Measurements from ENCODE around the gene C10orf62.

C10orf62 gene

DNA sequence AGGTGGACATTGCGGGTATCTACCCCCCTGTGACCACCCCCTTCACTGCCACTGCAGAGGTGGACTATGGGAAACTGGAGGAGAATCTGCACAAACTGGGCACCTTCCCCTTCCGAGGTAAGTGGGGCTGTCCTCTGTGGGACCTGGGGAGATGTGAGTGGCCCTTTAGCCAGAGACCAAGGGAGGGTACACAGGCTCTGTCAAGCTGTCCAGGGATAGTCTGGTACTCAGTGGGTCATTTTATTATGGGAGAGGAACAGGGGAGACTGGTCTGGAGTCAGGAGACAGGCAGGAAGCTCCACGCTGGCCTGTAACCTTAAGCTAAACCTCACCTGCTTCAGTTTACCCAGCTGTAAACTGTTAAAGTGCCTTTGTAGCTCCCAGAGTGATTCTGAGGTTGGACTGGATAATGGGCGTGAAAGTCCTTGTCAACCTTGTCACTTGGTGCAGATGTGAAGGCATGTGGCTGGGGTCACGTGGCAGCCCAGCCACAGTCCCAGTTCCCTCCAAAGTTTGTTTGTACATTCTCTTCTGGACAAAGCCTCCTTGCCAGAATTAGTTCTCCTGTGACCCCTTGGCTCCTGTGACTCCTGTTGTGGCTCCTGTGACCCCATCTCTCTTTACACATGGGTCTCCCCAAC, 4.6 kb upstream of the C10orf62 start:
- no peak for DNase-seq (ENCODE audit: low read depth, low spot score)

DNA sequence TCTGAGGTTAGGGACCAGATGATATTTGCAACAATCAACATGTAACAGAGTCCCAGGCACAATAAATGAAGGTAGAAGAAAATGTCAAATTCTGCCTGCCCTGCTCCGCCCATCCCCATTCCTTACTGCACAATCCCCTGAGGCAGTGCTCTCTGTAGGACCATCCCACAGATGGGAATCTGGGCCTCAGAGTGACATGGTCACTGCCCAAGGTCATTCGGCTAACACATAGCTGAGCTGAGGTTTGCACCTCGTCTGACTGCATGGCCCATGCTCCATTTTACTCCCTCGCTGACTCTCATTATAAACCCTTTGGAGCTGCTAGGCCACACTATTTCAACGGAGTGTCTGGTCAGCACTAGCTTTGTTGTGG, 4.1 kb upstream of the C10orf62 start:
- DNase-seq (ENCODE audit: low read depth, low spot score): no peak

DNA sequence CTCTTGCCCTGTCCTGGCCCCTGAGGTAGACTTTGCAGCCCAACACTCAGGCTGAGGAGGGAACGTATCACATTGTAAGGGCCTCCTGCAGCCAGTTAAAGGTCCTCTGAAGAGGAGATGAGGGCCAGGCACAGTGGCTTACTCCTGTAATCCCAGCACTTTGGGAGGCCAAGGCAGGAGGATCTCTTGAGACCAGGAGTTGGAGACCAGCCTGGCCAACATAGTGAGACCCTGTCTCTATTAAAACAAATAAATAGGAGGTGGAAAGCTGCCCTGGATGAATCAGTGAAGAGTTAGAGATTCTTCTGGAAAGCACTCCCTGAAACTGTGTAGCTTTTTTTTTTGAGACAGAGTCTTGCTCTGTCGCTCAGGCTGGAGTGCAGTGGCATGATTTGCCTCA, 2.3 kb upstream of the C10orf62 start:
- no peak for DNase-seq (ENCODE audit: low read depth, low spot score)

DNA sequence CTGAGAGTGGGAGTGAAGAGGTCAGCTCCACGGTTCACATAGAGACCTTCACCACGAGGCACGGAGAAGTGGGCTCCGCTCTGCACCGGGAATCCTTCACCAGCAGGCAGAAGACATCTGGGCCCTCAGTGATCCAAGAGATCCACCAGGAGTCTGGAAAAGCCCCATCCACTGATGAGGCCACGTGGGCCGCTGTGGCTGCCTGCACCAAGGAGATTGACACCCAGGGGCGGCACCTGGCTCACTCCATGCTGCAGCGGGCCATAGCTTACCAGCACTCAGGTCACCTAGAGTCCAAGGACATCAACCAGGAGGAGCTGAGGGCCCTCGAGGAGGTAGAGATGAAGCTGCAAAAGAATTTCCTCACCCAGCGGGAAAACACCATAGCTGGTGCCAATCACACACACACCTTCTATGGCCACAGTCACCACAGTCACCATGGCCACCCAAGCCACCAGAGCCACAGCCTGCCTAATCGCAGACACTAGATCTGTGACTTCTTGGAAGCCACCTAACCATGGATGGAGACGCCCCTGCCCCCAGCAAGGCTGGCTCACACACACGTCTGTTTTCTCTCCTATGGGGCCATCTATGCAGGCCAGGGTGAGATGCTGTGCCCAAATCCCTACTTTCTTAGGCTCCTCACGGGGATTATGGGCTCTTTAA, 694 bp downstream of the C10orf62 start:
- DNase-seq (ENCODE audit: low read depth, low spot score): no peak

DNA sequence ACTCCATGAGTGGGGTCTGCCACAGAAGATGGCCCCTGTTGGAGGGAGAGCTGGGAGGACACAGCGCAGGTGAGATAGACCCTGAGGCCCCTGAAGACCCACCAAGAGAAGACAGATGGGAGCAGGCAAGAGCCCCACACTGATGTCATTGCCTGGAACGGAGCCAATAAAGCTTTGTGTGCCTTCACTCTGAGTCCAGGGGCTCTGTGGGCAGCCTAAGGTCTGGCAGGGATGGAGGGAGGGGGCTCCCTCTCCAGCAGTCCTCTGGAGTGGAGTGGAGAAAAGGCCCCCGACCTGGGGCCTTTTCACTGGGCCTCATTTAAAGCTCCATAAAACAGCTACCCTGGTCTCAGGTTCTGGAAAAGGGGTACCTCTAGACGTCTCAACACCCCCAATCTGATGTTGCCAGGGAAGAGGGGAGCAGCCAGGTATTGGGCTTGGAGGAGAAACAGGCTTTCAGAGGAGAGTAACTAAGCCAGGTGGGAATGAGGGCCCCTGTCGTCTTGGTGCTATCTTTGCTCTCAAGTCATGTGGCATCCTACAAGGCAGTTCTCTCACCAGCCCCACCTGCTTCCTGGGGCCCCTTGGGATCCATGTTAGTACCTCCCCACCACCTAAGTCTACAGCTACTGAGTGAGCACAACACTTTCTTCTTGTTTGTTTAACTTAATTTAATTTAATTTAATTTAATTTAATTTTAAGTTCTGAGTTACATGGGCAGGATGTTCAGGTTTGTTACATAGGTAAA, 1.4 kb downstream of the C10orf62 start:
- no peak for DNase-seq (ENCODE audit: low read depth, low spot score)

DNA sequence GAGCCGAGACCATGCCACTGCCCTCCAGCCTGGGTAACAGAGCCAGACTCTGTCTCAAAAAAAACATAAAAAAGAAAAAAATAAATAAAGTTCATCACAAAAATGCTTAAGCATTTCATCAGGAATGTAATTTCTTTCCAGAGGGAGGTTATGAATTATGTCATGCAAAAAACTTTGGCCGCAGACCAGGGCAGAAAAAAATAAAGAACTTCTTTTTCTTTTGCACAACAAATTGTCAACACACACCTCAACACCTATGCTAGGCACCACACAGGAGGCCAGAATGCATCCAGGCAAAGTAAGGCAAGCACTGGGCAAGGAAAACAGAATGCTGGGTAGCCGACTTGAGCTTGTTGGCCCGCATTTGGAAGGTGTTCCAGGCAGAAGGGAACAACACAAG, 3.9 kb downstream of the C10orf62 start:
- no peak for DNase-seq (ENCODE audit: low read depth, low spot score)

DNA sequence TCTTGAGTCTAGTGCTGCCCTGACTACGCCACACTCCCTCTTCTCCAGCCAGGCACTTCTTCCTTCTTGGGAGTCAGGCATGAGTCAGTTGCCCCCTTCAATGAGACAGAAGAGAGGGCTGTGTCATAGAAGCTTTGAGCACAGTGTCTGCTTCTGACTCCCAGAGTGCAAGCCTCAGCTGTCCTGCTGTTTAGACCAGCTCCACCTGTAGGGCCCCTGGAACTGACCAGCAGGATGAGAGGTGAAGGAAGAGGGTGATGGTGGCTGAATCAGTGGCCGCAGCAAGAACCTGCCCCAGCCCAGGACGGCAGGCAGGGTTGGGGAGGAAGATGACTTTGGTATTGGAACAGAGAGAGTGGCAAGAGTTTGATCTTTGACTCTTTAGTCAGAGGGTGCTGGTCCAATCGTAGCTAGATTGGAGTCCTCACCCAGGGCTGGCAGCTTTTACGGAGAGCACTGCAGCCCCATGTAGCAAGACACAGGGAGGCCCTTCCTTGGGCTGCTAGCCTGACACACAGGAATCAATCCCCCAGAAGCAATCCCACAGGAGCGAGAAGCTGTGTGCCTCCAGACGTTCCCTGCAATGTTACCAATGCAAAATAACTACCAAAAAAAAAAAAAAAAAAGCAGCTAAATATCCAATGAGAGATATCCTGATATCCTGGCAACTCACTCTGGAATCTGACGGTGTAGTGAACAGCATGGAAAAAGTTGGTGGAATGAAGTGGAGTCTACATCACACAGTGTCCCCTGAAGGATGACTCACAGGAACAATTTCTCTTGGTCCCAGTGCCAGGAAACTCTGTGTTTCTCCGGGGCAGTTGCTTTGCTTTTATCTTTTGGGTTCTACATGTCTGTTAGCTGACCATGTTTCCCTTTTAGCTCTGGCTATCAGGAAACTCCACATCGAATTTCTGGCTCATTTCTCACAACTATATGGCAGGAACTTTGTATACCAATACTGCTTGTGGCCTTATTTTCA, 6.9 kb downstream of the C10orf62 start:
- no peak for DNase-seq (ENCODE audit: low read depth, low spot score)

DNA sequence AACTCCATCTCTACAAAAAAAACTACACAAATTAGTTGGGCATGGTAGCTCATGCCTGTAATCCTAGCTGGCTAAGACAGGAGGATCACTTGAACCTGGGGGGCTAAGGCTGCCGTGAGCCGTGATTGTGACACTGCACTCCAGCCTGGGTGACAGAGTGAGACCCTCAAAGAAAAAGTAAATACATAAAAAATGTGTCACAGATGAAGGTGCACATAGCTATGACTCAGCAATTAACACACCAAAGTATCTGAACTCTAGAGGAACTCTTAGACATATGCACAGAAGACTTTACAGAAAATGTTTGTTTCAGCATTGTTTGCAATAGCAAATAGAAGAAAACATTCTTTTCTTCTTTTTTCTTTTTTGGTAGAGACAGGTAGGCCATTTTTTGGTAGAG, 8.3 kb downstream of the C10orf62 start:
- DNase-seq (ENCODE audit: low read depth, low spot score): no peak

DNA sequence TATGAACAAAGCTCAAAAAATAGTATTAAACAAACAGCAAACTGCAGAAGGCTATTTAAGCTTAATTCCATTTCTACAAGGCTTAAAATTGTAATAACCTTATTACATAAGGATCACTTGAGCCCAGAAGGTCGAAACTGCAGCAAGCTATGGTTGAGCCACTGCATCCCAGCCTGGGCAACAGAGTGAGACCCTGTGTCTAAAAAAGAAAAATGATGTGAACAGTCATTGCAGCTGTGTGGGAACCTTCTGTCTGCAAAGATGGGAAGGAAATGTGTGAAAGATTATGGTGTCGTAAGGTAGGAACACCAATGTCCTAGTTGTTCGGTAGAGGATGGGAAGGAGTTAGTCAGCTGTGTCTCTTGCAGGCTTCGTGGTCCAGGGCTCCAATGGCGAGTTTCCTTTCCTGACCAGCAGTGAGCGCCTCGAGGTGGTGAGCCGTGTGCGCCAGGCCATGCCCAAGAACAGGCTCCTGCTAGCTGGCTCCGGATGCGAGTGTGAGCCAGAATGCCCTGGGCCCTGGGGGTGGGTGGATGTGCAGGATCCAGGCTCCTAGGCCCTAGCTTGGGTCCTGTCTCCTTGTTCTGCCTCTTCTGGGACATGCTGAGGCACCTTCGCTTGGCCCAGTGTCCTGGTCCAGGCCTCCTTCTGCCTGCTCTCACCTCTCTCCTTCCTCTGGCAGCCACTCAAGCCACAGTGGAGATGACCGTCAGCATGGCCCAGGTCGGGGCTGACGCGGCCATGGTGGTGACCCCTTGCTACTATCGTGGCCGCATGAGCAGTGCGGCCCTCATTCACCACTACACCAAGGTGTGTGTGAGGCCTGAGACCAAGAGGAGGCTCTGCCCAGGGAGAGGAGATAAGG, 9.1 kb downstream of the C10orf62 start:
- no peak for DNase-seq (ENCODE audit: low read depth, low spot score)

DNA sequence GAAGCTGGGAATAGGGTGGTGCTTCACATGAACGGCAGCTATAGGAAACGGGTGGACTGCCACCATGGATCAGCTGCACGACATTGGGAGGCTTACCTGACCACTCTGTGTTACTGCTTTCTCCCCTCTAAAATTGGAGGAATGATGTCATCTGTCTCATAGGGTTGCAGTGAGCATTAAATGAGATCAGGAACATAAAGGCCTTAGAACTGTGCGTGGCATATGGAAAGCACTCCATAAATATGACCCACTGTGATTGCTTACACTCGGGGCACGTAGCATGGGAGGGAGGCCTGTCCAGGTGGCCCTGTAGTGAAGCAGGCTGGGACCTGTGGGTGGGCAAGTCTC, 9.7 kb downstream of the C10orf62 start:
- no peak for DNase-seq (ENCODE audit: low read depth, low spot score)

DNA sequence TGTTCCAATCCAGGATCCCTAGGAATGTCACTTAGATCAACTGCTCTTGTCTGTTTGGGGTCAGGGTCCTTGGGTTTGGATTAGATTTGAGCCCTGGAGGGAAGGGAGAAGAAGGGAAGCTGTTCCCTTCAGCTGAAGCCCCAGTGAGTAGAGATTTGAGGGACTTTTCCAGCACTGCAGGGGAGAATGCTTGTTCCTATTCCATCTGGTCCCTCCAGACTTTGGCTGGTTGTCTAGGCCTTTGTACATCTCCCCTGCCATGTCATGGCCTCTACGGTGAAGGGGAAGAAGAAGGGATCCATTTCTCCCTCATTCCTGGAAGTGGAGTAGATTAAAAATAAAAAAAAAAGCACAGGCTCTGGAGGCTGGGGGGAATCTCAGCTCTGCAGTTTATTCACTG, 11.1 kb downstream of the C10orf62 start:
- no peak for DNase-seq (ENCODE audit: low read depth, low spot score)

DNA sequence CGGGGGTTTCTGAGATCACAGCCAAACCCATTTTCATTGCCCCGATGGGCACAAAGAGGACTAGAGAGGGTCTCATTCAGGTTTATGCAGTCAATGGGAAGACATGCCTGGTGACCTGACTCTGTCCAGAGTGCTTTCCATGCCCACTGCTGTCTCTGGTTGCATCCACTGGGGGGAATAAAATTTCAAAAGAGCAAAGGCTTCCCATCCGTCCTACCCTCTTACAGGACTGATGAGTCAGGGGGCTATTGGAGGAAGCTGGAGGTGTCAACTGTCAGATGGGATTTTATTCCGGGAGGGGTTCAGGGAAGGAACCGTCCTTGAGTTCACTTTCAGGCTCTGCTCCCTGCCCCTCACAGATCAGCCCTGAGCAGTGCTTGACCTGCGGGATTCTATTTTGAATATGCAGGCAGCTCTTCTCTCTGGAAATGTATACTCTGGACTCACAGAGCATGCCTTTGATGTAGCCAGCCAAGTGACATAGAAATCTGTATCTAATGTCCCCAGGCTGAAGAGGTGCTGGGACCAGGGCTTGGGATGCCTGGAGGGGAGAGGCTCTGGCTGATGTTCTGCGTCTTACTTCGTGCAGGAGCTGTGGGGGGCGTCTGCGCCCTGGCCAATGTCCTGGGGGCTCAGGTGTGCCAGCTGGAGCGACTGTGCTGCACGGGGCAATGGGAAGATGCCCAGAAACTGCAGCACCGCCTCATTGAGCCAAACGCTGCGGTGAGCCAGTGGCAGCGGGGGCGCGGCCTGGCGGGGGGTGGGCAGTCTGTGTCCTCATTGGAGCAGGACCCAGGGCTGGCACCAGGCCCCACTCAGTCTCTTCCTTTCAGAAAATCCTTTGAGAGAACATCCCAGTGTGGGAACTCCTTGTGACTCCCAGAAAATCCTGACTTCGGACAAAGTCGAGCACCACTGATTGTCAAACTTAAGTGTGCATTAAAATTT, 12.0 kb downstream of the C10orf62 start:
- DNase-seq (ENCODE audit: low read depth, low spot score): no peak

DNA sequence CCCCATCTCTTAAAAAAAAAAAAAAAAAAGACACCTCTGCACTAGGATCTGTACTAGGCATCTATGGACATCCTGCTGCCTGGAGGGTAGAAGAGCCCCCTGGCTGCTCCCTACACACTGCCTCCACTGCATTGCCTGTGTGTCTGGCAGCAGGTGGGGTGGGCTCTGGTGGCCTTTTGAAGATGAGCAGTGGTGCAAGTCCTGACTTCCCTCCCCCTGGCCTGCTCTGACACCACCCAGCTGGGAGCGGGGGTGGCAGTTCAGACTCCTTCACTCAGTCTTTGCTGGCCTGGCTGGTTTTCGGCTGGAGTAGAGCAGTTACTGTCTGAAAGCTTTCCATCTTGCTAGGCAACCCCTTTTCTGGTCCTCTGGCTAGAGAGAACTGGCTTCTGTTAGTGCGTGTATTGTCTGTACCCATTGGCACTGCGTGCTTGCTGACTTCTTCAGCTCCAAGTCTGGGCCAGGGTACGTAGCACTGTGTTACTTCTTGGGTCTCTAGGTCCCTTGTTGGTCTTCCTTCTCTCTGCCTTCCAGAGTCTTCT, 17.6 kb downstream of the C10orf62 start:
- DNase-seq (ENCODE audit: low read depth, low spot score): no peak

DNA sequence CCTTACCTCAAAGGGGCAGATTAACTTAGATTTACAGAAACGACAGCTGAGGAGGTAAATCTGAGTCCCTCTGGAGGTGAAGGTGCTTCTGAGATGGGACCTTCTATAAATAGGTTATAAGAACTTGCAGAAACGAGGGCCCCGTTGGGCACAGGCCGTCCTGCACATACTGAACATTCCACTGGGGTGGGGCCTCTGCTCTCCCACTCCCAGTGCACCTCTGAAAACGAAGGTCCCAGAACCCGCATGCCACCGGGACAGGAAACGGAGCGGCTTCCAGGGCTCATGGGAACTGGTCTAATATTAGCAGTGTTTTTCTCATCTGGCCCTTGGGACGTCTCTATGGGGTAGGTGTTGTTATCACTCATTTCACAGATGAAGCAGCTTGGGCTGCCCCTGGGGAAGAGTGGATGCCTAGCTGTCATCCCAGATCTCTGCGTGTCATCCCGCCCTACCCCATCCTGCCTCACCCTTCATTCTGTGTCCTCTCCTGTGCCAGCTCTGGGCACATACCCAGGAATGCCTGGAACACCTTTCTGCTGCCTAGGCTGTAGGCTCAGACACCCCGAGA, 19.6 kb downstream of the C10orf62 start:
- no peak for DNase-seq (ENCODE audit: low read depth, low spot score)

DNA sequence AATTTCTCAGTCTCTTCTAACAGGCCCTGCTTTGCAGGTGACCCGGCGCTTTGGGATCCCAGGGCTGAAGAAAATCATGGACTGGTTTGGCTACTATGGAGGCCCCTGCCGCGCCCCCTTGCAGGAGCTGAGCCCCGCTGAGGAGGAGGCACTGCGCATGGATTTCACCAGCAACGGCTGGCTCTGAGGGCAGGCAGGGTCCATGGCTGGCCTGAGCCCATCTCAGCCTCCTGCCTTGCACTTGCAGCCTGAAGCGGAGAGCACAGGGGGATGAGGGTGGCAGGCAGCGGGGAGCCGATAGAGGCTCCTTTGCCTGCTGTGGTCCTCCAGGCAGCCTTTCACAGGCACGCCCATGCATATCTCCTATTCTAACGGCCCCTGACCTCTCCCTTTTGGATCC, 22.0 kb downstream of the C10orf62 start:
- no peak for DNase-seq (ENCODE audit: low read depth, low spot score)

DNA sequence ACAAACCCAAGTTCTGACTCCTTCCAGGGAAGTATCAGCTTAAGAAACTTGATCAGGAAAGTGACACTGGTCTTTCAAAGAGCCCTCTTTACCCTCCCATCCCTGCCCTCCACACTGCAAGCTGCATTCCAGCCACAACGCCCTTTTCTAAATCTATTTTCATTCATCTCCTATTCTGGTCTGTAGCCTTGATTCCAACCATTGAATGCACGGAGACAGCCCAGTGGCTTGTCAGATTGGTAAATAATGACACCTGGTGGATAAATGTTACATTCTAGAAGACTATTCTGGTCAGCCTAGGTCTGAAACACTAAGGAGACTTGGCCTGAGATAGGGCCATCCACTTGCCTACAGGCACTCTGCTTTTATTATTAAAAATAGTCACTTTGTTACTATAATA, 22.9 kb downstream of the C10orf62 start:
- DNase-seq (ENCODE audit: low read depth, low spot score): no peak

DNA sequence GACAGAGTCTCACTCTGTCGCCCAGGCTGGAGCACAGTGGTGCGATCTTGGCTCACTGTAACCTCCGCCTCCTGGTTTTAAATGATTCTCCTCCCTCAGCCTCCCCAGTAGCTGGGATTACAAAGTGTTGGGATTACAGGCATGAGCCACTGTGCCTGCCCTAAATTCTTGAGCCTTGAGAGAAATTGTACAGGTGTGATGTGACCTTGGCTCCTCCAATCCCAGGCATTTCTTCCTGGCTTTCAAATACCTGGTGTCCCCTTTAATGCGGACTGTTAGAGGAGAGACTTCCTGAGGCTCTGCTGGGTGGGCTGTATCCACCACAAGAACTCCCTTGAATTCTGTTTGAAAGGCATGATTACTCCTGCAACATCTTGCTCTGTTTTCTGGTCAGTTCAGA, 28.8 kb downstream of the C10orf62 start:
- DNase-seq (ENCODE audit: low read depth, low spot score): no peak

DNA sequence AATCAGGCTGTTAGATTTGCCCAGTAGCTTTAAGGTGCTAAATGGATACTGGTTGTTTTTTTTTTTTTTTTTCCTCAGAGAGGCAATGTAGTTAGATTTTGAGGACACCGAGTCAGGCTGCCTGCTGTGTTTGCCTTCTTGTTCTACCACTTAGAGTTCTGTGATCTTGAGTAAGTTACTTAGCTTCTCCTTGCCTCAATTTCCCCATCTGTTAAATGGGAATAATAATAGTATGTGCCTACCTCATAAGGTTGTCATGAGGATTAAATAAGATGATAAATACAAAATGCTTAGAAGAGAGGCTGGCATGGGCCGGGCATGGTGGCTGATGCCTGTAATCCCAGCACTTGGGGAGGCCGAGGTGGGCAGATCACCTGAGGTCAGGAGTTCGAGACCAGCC, 29.2 kb downstream of the C10orf62 start:
- DNase-seq (ENCODE audit: low read depth, low spot score): no peak

DNA sequence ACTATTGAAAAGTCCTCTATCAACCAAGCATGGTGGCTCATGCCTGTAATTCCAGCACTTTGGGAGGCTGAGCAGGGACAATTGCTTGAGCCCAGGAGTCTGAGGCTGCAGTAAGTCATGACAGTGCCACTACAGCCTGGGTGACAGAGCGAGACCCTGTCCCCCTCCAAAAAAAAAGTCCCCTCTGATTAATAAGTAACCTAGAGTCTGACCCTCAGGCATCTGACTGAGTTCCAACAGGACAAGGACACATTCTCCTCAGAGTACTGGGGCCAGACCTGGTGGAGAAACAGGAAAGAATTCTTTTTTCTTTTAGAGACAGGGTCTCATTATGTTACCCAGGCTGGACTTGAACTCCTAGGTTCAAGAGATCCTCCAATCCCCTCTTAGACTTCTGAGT, 33.8 kb downstream of the C10orf62 start:
- no peak for DNase-seq (ENCODE audit: low read depth, low spot score)

Measured in activated CD4-positive, CD25-positive, alpha-beta regulatory T cell treated with anti-CD3 and anti-CD28 coated beads, Interleukin-2, amount 50 U/mL, for 16 hours (primary cell).